ENCODE results near the gene ALOX15B.
A peak's percentile ranks its signal among the peaks of the same experiment; 100 is the strongest.

ALOX15B gene

DNA sequence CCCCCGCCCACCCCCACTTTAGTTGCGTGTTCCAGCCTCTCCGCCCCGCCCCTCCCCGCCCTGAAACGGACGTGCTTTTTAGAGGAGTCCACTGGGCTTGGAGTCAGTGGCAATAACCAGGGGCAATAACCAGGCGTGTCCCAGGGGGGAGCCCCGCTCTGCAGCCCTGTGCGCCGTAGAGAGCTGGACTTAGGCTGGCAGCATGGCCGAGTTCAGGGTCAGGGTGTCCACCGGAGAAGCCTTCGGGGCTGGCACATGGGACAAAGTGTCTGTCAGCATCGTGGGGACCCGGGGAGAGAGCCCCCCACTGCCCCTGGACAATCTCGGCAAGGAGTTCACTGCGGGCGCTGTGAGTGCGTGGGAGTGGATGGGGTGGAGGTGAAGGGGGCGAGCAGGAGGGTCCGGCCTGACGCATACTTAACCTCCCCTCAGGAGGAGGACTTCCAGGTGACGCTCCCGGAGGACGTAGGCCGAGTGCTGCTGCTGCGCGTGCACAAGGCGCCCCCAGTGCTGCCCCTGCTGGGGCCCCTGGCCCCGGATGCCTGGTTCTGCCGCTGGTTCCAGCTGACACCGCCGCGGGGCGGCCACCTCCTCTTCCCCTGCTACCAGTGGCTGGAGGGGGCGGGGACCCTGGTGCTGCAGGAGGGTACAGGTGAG, at the start of gene ALOX15B:
Gene ALOX15B (plus strand): TSS at position 106 of the 657 bp plus-strand sequence. CDS start 97 bp downstream, at position 203.
- peak; percentile 42 for DNase-seq

- peak; percentile 88 for DNase-seq
Measured at GRCh38 chr17:7989781-7990655, 48.8 kb upstream of the ALOX15B start.

DNA sequence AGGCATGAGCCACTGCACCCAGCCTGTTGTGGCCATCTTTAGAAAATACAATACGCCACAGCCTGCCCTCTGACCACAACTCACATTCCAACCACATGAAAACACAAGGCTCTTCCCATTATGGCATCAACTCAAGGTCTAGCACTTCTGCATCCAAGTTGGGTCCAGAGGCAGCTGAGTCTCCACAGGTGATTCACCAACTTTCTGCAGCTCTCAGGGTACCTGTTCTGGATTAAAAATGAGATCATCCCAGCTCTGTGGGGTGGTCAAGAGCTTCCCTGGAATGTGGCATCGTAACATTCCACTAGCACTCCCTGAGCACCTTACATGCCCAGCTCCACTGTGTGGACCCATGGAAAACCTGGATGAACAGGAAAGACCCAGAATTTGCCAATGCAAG, 46.3 kb upstream of the ALOX15B start:
- DNase-seq = no peak

DNA sequence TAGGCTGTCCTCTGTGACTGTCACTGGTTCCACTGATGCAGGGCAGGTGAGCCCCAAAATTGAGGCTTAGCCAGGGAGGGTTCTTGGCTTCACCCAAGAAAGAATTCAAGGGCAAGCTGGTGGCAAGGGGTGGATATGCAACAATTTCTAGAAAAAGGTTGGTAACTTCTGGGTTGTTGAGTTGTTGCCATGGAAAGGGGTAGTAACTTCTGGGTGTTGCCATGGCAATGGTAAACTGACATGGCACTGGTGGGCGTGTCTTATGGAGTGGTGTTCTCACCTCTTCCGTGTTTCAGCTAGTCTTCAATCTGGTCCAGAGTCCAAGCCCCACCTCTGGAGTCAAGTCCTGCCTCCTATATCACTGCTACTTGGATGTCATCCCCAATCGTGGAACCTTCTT, 45.9 kb upstream of the ALOX15B start:
- DNase-seq = no peak

DNA sequence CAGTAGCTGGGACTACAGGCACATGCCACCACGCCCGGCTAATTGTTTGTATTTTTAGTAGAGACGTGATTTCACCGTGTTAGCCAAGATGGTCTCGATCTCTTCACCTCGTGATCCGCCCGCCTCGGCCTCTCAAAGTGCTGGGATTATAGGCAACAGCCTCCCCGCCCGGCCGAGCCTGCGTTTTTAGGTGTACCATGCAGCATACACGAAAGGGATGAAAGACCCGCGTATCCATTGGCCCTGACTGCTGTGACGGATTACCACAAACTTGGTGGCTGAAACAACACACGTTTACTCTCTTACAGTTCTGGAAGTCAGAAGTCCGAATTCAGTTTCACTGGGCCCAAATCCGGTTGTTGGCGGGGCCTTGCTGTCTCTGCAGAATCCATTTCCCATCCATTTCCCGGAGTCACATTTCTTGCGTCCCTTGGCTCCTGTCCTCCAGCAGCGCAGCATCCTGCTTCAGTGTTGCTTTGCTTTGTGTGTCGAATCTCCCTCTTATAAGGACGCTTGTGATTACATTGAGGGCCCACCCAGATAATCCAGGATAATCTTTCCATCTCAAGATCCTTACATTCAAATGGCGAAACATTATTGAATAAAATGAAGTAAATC, 44.8 kb upstream of the ALOX15B start:
- DNase-seq = no peak

GRCh38 chr17:7995724-7996123, 43.1 kb upstream of the ALOX15B start:
- DNase-seq = no peak

GRCh38 chr17:7997186-7997585, 41.7 kb upstream of the ALOX15B start:
- DNase-seq = no peak

- no peak for DNase-seq
Measured at GRCh38 chr17:8001976-8002720, 36.7 kb upstream of the ALOX15B start, which contains the start of gene GUCY2D. TSS of gene GUCY2D (plus strand) at chr17:8002615. CDS start at chr17:8003048, 433 bp downstream.

- DNase-seq = no peak
Measured at GRCh38 chr17:8002721-8003593, 35.9 kb upstream of the ALOX15B start.

DNA sequence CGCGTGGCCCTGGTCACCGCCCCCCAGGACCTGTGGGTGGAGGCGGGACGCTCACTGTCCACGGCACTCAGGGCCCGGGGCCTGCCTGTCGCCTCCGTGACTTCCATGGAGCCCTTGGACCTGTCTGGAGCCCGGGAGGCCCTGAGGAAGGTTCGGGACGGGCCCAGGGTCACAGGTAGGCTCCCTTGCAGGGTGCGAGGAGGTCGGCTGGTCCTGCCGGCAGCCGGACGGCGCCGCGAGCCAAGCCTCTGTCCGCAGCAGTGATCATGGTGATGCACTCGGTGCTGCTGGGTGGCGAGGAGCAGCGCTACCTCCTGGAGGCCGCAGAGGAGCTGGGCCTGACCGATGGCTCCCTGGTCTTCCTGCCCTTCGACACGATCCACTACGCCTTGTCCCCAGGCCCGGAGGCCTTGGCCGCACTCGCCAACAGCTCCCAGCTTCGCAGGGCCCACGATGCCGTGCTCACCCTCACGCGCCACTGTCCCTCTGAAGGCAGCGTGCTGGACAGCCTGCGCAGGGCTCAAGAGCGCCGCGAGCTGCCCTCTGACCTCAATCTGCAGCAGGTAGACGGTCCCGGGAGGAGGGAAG, 35.2 kb upstream of the ALOX15B start:
- DNase-seq = no peak

- DNase-seq = no peak
Measured at GRCh38 chr17:8004899-8005298, 34.0 kb upstream of the ALOX15B start.

DNA sequence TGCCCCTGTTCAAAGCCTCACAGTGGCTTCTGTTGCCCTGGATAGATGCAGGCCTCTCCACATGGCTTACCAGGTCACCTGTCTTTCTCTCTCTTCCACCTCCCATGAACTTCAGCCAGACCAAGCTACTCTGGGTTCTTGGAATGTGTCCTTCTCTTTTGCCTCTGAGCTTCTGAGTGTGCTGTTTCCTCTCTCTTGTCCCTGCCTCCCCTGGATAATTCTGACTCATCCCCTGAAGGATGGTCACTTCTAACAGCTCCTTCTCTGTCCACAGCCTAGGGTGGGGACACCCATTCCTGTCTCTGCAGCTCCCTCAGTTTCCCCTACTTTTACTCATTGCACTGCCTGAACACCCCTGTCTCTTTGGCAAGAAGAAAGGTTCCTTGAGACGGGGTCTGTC, 33.5 kb upstream of the ALOX15B start:
- no peak for DNase-seq

GRCh38 chr17:8005967-8006730, 32.7 kb upstream of the ALOX15B start:
- DNase-seq = no peak

- DNase-seq = no peak
Measured at GRCh38 chr17:8006836-8007680, 31.8 kb upstream of the ALOX15B start.

GRCh38 chr17:8007836-8008235, 31.0 kb upstream of the ALOX15B start:
- no peak for DNase-seq

GRCh38 chr17:8012045-8012580, 26.7 kb upstream of the ALOX15B start:
- DNase-seq = no peak

- no peak for DNase-seq
Measured at GRCh38 chr17:8012996-8013640, 25.7 kb upstream of the ALOX15B start.

DNA sequence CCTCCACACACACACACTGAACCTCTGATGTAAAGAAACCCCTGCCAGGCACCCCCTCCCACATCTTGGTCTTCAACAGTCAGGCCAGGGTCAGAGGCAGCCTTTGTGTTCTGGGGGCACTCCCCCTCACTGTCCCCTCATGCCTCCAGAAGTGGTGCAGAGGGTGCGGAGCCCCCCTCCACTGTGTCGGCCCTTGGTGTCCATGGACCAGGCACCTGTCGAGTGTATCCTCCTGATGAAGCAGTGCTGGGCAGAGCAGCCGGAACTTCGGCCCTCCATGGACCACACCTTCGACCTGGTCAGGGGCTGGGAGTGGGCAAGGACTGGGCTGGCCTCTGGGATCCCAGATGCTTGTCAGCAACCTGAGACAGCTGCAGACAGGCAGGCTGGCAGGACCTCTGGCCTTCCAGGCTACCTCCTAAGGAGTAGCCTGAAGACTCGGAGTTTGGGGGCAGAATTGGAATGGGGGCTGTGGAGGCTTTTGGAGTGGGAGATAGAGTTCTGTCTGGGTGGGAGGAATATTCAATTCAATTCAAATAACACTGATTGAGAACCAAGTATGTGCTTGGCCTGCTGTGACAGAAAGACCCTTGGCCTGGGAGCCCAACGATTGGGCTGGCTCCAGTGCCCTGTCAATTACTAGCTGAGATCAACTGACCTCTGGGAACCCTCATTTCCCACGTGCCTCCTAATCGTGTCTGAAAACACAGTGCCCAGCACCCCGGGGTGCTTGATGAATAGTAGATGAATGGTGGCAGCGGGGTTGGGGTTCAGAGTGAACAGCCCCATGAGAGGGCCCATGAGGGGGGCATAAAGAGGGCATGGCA, 24.9 kb upstream of the ALOX15B start:
- no peak for DNase-seq

Measured in right forelimb (tissue), 1 donor.